CD14-positive monocyte (primary cell): ENCODE data around the gene FREM2. TPM values are rescaled to one million over a fixed set of nuclear protein-coding genes. Genes with fewer than 3 reads are reported as not detected.

Source experiments
- DNase-seq, 3 donors: peaks; one replicate each; pipeline ENCODE4 v3.0.0-alpha.2; 2011 to 2022
- H2AFZ ChIP-seq: 2 replicates; pipeline ENCODE4 v1.6.0; 2012; ENCODE audit warnings: mild to moderate bottlenecking, low read depth, low read length, inconsistent platforms; ENCODE audit not compliant: insufficient read depth, poor library complexity, severe bottlenecking
- H3K27ac ChIP-seq, 2 donors: 1 replicate in 1 of 2; 2 replicates in 1 of 2; pipeline ENCODE4 v1.5.1; 2012 to 2013; ENCODE audit warnings: low read length in 2 of 2, control low read depth in 1 of 2, inconsistent platforms in 1 of 2, low read depth in 1 of 2, mild to moderate bottlenecking in 1 of 2
- H3K27me3 ChIP-seq, 2 donors: one replicate each; pipeline versions ENCODE4 v1.6.0 to v1.6.1; 2011 to 2013; ENCODE audit warnings: low read length in 2 of 2; ENCODE audit not compliant: control insufficient read depth in 2 of 2, insufficient read depth in 2 of 2
- H3K36me3 ChIP-seq, 2 donors: replicated peaks in 1 of 2; 1 replicate in 1 of 2; 2 replicates in 1 of 2; pipeline versions ENCODE4 v1.5.1 to v1.6.1; 2012 to 2013; ENCODE audit warnings: low read length in 2 of 2, control low read depth in 1 of 2, inconsistent platforms in 1 of 2, mild to moderate bottlenecking in 1 of 2; ENCODE audit not compliant: insufficient read depth in 2 of 2, control insufficient read depth in 1 of 2
- H3K4me1 ChIP-seq, 2 donors: 1 replicate in 1 of 2; 2 replicates in 1 of 2; pipeline versions ENCODE4 v1.5.1 to v1.6.1; 2012 to 2013; ENCODE audit warnings: low read length in 2 of 2, control low read depth in 1 of 2, inconsistent platforms in 1 of 2, mild to moderate bottlenecking in 1 of 2, moderate library complexity in 1 of 2; ENCODE audit not compliant: insufficient read depth in 2 of 2, control insufficient read depth in 1 of 2
- H3K4me2 ChIP-seq: replicated peaks from 2 replicates; pipeline ENCODE3; 2012; ENCODE audit warnings: low read length, moderate library complexity, mild to moderate bottlenecking; ENCODE audit not compliant: poor library complexity, severe bottlenecking; ENCODE audit errors: extremely low read depth
- H3K4me3 ChIP-seq, 3 experiments: fragments of 200-600 bp in 1 of 3; sonication (generic) in 1 of 3; replicated peaks in 1 of 3; 1 replicate in 2 of 3; 2 replicates in 1 of 3; pipeline ENCODE4 v1.5.1; 2011 to 2013; ENCODE audit warnings: low read length in 3 of 3, mild to moderate bottlenecking in 3 of 3, control low read depth in 2 of 3, low read depth in 2 of 3, inconsistent platforms in 1 of 3, moderate library complexity in 1 of 3
- H3K79me2 ChIP-seq: 2 replicates; pipeline ENCODE4 v1.6.0; 2012; ENCODE audit warnings: mild to moderate bottlenecking, control low read depth, inconsistent platforms, low read length, moderate library complexity; ENCODE audit not compliant: insufficient read depth
- H3K9ac ChIP-seq: 2 replicates; pipeline ENCODE4 v1.6.0; 2017; ENCODE audit warnings: low read length, mild to moderate bottlenecking; ENCODE audit not compliant: insufficient read depth, poor library complexity, severe bottlenecking
- H3K9me3 ChIP-seq, 2 donors: replicated peaks in 1 of 2; 1 replicate in 1 of 2; 2 replicates in 1 of 2; pipeline versions ENCODE4 v1.5.1 to v1.6.1; 2012 to 2013; ENCODE audit warnings: low read length in 2 of 2, control low read depth in 1 of 2; ENCODE audit not compliant: control insufficient read depth in 1 of 2, insufficient read depth in 1 of 2
- H4K20me1 ChIP-seq: 2 replicates; pipeline ENCODE4 v1.6.0; 2012; ENCODE audit warnings: mild to moderate bottlenecking, low read length, control low read depth, moderate library complexity; ENCODE audit not compliant: insufficient read depth
- H3K27ac Mint-ChIP-seq, 7 donors: one replicate each; pipeline ENCODE4 v1.8.0; 2020; ENCODE audit warnings: mild to moderate bottlenecking in 7 of 7, mixed read lengths in 7 of 7, moderate library complexity in 6 of 7, inconsistent platforms in 2 of 7
- H3K27me3 Mint-ChIP-seq, 3 donors: one replicate each; pipeline ENCODE4 v1.8.0; 2021 to 2022; ENCODE audit warnings: low read depth in 3 of 3, mild to moderate bottlenecking in 3 of 3, mixed read lengths in 3 of 3, moderate library complexity in 3 of 3, inconsistent platforms in 1 of 3
- H3K36me3 Mint-ChIP-seq, 2 donors: one replicate each; pipeline ENCODE4 v1.8.0; 2020; ENCODE audit warnings: mixed read lengths in 2 of 2, inconsistent platforms in 1 of 2, mild to moderate bottlenecking in 1 of 2
- H3K4me1 Mint-ChIP-seq: one replicate; pipeline ENCODE4 v1.8.0; 2020; ENCODE audit warnings: mild to moderate bottlenecking, mixed read lengths
- H3K4me3 Mint-ChIP-seq, 2 donors: one replicate each; pipeline ENCODE4 v1.8.0; 2020; ENCODE audit warnings: mild to moderate bottlenecking in 2 of 2, mixed read lengths in 2 of 2, moderate library complexity in 1 of 2
- H3K9me3 Mint-ChIP-seq, 7 donors: one replicate each; pipeline ENCODE4 v1.8.0; 2020 to 2022; ENCODE audit warnings: mixed read lengths in 7 of 7, mild to moderate bottlenecking in 6 of 7, moderate library complexity in 6 of 7, inconsistent platforms in 2 of 7
- WGBS: methylation state at CpG from one replicate; pipeline ENCODE4 v1.1.5; 2013; ENCODE audit warnings: missing lambda C conversion rate; ENCODE audit not compliant: insufficient coverage; 5-methylcytosine and 5-hydroxymethylcytosine counted together
- intact Hi-C, 2 donors: fragments of 100-400 bp; cut with micrococcal nuclease; formaldehyde crosslinking; loops; one replicate each; pipeline versions ENCODE4 v1.15.0 to v1.15.1; 2023
- polyA plus RNA-seq, 3 donors: library from polyadenylated mRNA; depleted of rRNA in 1 of 3; unstranded in 2 of 3; stranded (reverse) in 1 of 3; fragments of 300-500 nt in 2 of 3; fragments of >200 nt in 1 of 3; fragmentation: Illumina TruSeq in 2 of 3; gene quantifications; 1 replicate in 2 of 3; 2 replicates in 1 of 3; pipeline ENCODE4 v1.2.3, GENCODE V29; 2012 to 2021
- TF ChIP-seq, protein P1 (sequence below): fragments of 200-600 bp; IDR thresholded peaks from one replicate; pipeline ENCODE4 v1.8.0; 2022; ENCODE audit warnings: antibody characterized with exemption, mild to moderate bottlenecking

Gene FREM2
- polyA plus RNA-seq, 3 donors = not detected

DNA sequence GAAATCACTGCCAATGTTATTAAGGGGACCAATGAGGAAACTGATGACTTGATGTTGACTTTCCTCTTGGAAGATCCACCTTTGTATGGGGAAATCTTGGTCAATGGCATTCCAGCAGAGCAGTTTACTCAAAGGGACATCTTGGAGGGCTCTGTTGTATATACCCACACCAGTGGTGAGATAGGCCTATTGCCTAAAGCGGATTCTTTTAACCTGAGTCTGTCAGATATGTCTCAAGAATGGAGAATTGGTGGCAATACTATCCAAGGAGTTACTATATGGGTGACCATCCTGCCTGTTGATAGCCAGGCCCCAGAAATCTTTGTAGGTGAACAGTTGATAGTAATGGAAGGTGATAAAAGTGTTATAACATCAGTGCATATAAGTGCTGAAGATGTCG, 3.4 kb downstream of the FREM2 start:
- Histone ChIP-seq H3K79me2 (no peaks in the 10 kb centered on the region), H2AFZ (no peak overlapping the region), H3K27me3 (peaks cover 15 to 31% of the 10 kb centered on the region in 2 donors), H4K20me1 (no peaks in the 10 kb centered on the region), H3K4me3 (no peak overlapping the region), H3K27ac (no peak overlapping the region), H3K4me2 (no peak overlapping the region), H3K9me3 (no peaks in the 10 kb centered on the region), H3K4me1 (no peaks in the 10 kb centered on the region), H3K36me3 (no peaks in the 10 kb centered on the region), H3K9ac (no peak overlapping the region)
- H3K27ac Mint-ChIP-seq = no peak overlapping the region
- no peaks in the 10 kb centered on the region for H3K36me3 Mint-ChIP-seq
- H3K4me1 Mint-ChIP-seq = no peaks in the 10 kb centered on the region
- DNase-seq = no peak
- 100% methylated on average over 1 of the region's 2 CpGs for WGBS
- no peak overlapping the region for H3K4me3 Mint-ChIP-seq
- H3K27me3 Mint-ChIP-seq = peaks cover 25 to 36% (median 27%) of the 10 kb centered on the region in 3 donors
- TF ChIP-seq, protein P1, sequence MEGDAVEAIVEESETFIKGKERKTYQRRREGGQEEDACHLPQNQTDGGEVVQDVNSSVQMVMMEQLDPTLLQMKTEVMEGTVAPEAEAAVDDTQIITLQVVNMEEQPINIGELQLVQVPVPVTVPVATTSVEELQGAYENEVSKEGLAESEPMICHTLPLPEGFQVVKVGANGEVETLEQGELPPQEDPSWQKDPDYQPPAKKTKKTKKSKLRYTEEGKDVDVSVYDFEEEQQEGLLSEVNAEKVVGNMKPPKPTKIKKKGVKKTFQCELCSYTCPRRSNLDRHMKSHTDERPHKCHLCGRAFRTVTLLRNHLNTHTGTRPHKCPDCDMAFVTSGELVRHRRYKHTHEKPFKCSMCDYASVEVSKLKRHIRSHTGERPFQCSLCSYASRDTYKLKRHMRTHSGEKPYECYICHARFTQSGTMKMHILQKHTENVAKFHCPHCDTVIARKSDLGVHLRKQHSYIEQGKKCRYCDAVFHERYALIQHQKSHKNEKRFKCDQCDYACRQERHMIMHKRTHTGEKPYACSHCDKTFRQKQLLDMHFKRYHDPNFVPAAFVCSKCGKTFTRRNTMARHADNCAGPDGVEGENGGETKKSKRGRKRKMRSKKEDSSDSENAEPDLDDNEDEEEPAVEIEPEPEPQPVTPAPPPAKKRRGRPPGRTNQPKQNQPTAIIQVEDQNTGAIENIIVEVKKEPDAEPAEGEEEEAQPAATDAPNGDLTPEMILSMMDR = no peak
- intact Hi-C loops = no loop called here
- H3K9me3 Mint-ChIP-seq = peaks cover 0 to 5% (median 1%) of the 10 kb centered on the region in 7 donors

DNA sequence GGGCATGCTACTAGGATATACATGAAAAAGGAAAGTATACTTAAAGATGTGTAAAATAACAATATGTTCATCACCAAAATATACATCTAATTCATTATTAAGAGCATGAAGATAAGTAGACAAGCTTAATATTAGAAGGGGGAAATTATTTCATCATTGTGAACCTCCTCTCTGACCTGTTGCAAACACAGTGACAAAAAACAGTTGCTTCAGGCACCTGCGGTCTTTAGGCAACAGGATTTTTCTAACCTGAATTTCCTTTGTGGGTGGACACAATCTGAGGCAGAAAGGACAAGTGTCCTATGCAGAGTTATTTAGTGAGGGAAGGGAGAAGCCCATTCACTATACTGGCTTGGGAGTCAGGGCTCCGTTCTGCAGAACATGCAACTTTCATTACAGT, 6.3 kb downstream of the FREM2 start:
- Mint-ChIP-seq H3K4me3 (no peak overlapping the region), H3K9me3 (peaks cover 0 to 2% (median 0%) of the 10 kb centered on the region in 7 donors), H3K27ac (no peak overlapping the region), H3K36me3 (no peaks in the 10 kb centered on the region), H3K27me3 (peaks cover 2 to 7% (median 3%) of the 10 kb centered on the region in 3 donors), H3K4me1 (no peaks in the 10 kb centered on the region)
- no peak overlapping the region for H3K4me2 ChIP-seq
- no peaks in the 10 kb centered on the region for H3K9me3 ChIP-seq
- DNase-seq = no peak
- no peak overlapping the region for H2AFZ ChIP-seq
- H3K79me2 ChIP-seq = no peaks in the 10 kb centered on the region
- H4K20me1 ChIP-seq = no peaks in the 10 kb centered on the region
- peaks cover 0 to 2% of the 10 kb centered on the region in 2 donors for H3K27me3 ChIP-seq
- no peaks in the 10 kb centered on the region for H3K36me3 ChIP-seq
- WGBS = no CpG with 5 or more reads among the region's 2 CpGs
- no peaks in the 10 kb centered on the region for H3K4me1 ChIP-seq
- no peak overlapping the region for H3K4me3 ChIP-seq
- TF ChIP-seq, protein P1 = no peak
- intact Hi-C loops = no loop called here
- H3K9ac ChIP-seq = no peak overlapping the region
- no peak overlapping the region for H3K27ac ChIP-seq
